ENCODE data around the gene SLC17A7.
"Not testable (repeated sequence)": the region's sequence is repeated elsewhere in the genome, so short reads cannot be mapped to it uniquely, and the experiment has no call there.

SLC17A7 gene

DNA sequence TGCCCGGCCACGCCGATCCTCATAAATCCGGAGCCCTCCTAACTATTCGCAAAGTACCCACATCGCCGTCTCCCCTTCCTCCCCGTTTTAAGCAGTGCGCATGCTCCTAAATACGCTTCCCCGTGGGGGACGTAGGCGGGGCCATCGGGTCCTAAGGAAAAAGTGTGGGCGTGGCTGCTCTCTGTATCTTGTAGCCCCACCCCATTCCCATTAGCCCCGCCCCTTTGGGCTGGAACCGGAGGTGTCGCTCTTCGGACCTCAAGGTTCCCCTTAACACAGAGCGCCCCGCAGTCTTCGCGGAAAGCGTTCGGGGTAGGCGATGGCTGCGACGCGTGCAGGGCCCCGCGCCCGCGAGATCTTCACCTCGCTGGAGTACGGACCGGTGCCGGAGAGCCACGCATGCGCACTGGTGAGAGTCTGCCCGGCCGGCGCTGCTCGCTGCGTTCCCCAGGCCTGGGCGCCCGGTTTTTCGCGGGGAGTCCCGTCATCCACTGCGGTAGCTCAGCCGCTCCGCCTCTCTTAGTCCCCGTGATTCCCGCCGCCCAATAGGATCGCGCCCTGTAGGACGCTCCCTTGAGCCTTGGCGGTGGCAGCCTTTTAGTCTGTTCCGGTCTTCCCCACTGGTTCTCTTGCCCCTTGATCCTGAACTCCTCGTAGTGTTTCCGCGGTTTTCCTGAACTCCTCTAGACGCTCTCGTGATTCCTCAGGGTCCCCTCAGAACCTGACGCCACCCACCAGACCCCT lies 11.9 kb upstream of the SLC17A7 start, which contains the start of gene ALDH16A1:
Gene ALDH16A1, plus strand, starts transcription at position 213 of the 744 bp plus-strand sequence. Its CDS starts 107 bp downstream, at position 320.
- TF ChIP-seq, protein P1, sequence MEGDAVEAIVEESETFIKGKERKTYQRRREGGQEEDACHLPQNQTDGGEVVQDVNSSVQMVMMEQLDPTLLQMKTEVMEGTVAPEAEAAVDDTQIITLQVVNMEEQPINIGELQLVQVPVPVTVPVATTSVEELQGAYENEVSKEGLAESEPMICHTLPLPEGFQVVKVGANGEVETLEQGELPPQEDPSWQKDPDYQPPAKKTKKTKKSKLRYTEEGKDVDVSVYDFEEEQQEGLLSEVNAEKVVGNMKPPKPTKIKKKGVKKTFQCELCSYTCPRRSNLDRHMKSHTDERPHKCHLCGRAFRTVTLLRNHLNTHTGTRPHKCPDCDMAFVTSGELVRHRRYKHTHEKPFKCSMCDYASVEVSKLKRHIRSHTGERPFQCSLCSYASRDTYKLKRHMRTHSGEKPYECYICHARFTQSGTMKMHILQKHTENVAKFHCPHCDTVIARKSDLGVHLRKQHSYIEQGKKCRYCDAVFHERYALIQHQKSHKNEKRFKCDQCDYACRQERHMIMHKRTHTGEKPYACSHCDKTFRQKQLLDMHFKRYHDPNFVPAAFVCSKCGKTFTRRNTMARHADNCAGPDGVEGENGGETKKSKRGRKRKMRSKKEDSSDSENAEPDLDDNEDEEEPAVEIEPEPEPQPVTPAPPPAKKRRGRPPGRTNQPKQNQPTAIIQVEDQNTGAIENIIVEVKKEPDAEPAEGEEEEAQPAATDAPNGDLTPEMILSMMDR (conservative IDR thresholded peaks at IDR 0.05; ENCODE audit: control insufficient read depth, insufficient read depth, low read depth, low read length), result no peak
- peak; percentile 96 for DNase-seq (ENCODE audit: low read depth)
- H3K4me3 ChIP-seq (ENCODE audit: control insufficient read depth, low read depth, low read length), result peak within 1 kb of the TSS; percentile 88

- TF ChIP-seq, protein P1 (conservative IDR thresholded peaks at IDR 0.05; ENCODE audit: control insufficient read depth, insufficient read depth, low read depth, low read length), result peak; percentile 9
- H3K4me3 ChIP-seq (ENCODE audit: control insufficient read depth, low read depth, low read length), result peak within 1 kb of the TSS; percentile 98
- peak; percentile 99 for DNase-seq (ENCODE audit: low read depth)
These were observed 10.3 kb upstream of the SLC17A7 start, which contains the start of gene PIH1D1 for GRCh38 chr19:49451430-49452181. Gene PIH1D1, minus strand, starts transcription at chr19:49451814. Its CDS starts 240 bp downstream, at chr19:49451574.

DNA sequence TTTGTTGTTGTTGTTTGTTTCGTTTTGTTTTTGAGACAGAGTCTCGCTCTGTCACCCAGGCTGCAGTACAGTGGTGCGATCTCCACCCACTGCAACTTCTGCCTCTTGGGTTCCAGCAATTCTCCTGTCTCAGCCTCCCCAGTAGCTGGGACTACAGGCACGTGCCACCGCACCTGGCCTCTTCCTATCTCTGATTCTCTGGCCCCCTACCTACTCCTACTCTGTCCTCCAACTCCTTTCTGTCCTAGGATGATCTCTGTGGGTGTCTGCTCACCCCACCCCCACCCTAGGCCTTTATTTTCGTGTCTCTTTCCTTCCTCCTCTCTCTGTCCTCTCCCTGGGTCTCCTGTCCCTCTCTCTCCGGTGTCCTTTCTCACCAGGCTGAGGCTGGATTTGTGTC lies 9.1 kb upstream of the SLC17A7 start:
- TF ChIP-seq, protein P1 (conservative IDR thresholded peaks at IDR 0.05; ENCODE audit: control insufficient read depth, insufficient read depth, low read depth, low read length), result no peak
- H3K4me3 ChIP-seq (ENCODE audit: control insufficient read depth, low read depth, low read length), result peak overlapping the region; percentile 98
- no peak for DNase-seq (ENCODE audit: low read depth)

DNA sequence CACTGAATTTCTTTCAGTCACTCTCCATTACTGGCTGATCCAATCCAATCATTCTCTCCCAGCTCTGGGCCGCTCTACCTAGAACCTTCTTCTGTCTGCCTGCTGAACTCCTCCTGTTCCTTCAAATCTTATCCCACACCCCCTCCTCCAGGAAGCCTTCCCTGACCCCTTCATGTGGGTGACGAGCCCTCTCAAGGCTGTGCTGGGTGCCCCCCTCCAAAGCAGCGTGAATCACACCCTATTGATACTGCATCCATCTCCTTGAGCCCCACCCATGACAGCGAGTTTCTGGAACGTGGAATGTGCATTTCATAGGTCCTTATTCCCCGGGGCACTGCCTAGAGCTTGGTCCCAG lies 7.1 kb upstream of the SLC17A7 start:
- H3K4me3 ChIP-seq (ENCODE audit: control insufficient read depth, low read depth, low read length), result no peak overlapping the region
- no peak for DNase-seq (ENCODE audit: low read depth)
- TF ChIP-seq, protein P1 (conservative IDR thresholded peaks at IDR 0.05; ENCODE audit: control insufficient read depth, insufficient read depth, low read depth, low read length), result no peak

DNA sequence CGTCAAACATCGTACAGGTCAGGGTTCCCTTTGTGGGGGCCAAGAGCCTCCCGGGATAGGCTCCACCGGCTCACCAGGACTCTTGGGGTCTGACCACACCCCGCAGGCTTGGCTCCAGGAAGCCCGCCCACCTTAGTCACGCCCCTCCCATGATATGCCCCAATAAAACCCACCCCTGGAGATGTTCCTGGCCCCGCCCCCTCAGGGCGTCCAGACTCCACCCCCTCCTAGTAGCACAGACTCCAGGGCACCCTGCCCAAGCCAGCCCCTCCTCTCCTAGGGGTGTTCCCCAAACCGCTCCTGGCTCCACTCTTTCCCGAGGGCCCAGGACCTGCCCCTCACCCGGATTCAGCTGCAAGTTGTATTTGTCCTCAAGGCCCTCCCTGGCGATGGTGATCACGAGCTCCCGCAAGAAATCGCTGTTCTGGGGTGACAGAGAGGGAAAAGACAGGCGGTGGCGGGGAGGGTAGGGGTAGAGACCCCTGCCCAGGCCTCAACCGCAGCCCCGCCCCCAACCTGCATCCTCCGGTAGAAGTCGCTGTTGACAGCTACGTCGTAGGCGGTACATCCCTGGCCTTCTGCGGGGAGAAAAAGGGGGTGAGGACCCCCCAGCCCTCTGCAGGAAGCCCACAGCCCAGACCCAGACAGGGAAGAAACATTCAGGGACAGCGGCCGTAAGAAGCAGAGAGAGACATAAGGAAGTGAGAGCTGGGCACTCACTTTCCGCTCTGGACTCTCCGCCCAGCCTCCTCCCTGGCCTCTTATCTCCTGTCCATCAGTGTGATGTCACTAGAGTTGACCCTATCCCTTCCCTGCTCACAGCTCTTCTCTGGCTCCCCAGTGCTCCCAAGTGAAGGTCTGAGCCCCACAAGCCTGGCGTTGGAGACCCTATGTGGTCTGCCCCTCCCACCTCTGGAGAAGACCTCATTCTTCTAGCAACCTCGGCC lies 6.4 kb upstream of the SLC17A7 start:
- DNase-seq (ENCODE audit: low read depth), result peak; percentile 69
- H3K4me3 ChIP-seq (ENCODE audit: control insufficient read depth, low read depth, low read length), result peak overlapping the region; percentile 6
- TF ChIP-seq, protein P1 (conservative IDR thresholded peaks at IDR 0.05; ENCODE audit: control insufficient read depth, insufficient read depth, low read depth, low read length), result no peak

DNA sequence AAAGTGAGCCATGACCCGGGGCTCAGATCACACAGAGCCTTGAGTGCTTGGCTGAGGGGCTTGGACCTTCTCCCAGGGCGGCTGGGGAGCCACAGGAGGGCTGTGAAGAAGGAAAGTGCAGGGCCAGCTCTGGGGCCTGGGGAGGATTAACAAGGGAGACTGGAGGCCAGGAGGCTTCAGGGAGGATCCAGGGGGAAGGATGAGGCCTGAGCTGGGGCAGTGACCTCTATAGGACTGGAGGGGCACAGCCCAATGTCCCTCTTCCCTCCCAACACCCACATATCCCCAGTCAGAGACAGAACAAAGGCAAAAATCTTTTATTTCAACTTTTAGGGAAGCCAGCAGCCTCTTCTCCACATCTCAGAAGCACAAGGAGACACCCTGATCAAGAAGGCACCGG lies 4.7 kb upstream of the SLC17A7 start:
- no peak for DNase-seq (ENCODE audit: low read depth)
- TF ChIP-seq, protein P1 (conservative IDR thresholded peaks at IDR 0.05; ENCODE audit: control insufficient read depth, insufficient read depth, low read depth, low read length), result no peak
- H3K4me3 ChIP-seq (ENCODE audit: control insufficient read depth, low read depth, low read length), result no peak overlapping the region

DNA sequence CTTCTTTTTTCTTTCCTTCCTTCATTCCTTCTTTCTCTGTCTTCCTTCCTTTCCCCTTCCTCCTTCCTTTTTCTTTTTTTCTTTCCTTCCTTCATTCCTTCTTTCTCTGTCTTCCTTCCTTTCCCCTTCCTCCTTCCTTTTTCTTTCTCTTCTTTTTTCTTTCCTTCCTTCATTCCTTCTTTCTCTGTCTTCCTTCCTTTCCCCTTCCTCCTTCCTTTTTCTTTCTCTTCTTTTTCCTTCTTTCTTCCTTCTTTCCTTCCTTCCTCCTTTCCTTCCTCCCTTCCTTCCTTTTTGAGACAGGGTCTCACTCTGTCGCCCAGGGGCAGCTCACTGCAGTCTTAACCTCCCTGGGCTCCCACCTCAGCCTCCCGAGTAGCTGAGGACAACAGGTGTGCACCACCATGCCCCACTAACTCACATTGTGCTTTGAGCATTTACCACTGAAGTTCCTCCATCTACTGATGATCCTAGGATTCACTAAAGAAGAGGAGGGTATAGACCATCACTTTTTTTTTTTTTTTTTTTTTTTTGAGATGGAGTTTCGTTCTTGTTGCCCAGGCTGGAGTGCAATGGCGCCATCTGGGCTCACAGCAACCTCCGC lies 2.9 kb upstream of the SLC17A7 start:
- DNase-seq (ENCODE audit: low read depth); H3K4me3 ChIP-seq (ENCODE audit: control insufficient read depth, low read depth, low read length): not testable (repeated sequence)
